HG02884 (cell line): ENCODE measurements around the gene PRDM12.

Experiments
- ATAC-seq: cut with Tn5 transposase; IDR thresholded peaks from one replicate; pipeline ENCODE4 v1.9.1; 2021; ENCODE audit warnings: mild to moderate bottlenecking, moderate library complexity; ENCODE audit not compliant: unreplicated experiment

PRDM12 gene

GRCh38 chr9:130687615-130688014 is 23.2 kb downstream of the PRDM12 start:
- no peak for ATAC-seq

- no peak for ATAC-seq
These were observed 23.7 kb downstream of the PRDM12 start for GRCh38 chr9:130688072-130688471.

- no peak for ATAC-seq
These were observed 25.2 kb downstream of the PRDM12 start for GRCh38 chr9:130689572-130689936.

GRCh38 chr9:130689937-130690700 is 25.7 kb downstream of the PRDM12 start:
- ATAC-seq, result no peak

GRCh38 chr9:130692321-130692720 is 27.9 kb downstream of the PRDM12 start:
- ATAC-seq, result no peak

GRCh38 chr9:130693101-130693425 is 28.7 kb downstream of the PRDM12 start:
- ATAC-seq, result no peak

GRCh38 chr9:130693426-130694191 is 29.2 kb downstream of the PRDM12 start, which contains the start of gene EXOSC2:
EXOSC2 (plus strand) TSS chr9:130693780; CDS start chr9:130693792, 12 bp downstream.
- ATAC-seq, result peak; percentile 91

GRCh38 chr9:130694205-130694604 is 29.8 kb downstream of the PRDM12 start:
- ATAC-seq, result no peak

GRCh38 chr9:130696139-130696650 is 31.8 kb downstream of the PRDM12 start:
- no peak for ATAC-seq

- no peak for ATAC-seq
These were observed 32.6 kb downstream of the PRDM12 start for GRCh38 chr9:130696996-130697395.

- no peak for ATAC-seq
These were observed 34.1 kb downstream of the PRDM12 start for GRCh38 chr9:130698514-130698913.

GRCh38 chr9:130699047-130699446 is 34.7 kb downstream of the PRDM12 start:
- ATAC-seq, result no peak

GRCh38 chr9:130701059-130702022 is 36.9 kb downstream of the PRDM12 start:
- no peak for ATAC-seq

GRCh38 chr9:130703501-130703900 is 39.1 kb downstream of the PRDM12 start:
- ATAC-seq, result no peak

- ATAC-seq, result no peak
These were observed 43.0 kb downstream of the PRDM12 start for GRCh38 chr9:130707225-130707976.

GRCh38 chr9:130710822-130711352 is 46.5 kb downstream of the PRDM12 start:
- ATAC-seq, result no peak

- ATAC-seq, result no peak
These were observed 47.1 kb downstream of the PRDM12 start for GRCh38 chr9:130711469-130711868.

GRCh38 chr9:130712564-130713285 is 48.3 kb downstream of the PRDM12 start:
- ATAC-seq, result peak; percentile 93

GRCh38 chr9:130713286-130713960 is 49.0 kb downstream of the PRDM12 start:
- no peak for ATAC-seq
